8988T (cell line): ENCODE data around the gene CD109.

Experiments used
- DNase-seq: peaks from one replicate; pipeline ENCODE4 v3.0.0; 2011

CD109 gene

GRCh38 chr6:73728548-73729205 is 32.7 kb downstream of the CD109 start:
- DNase-seq: no peak

GRCh38 chr6:73731285-73731684 is 35.3 kb downstream of the CD109 start:
- no peak for DNase-seq

- peak; percentile 9 for DNase-seq
Measured at GRCh38 chr6:73732845-73733675, 37.1 kb downstream of the CD109 start.

GRCh38 chr6:73733791-73734190 is 37.8 kb downstream of the CD109 start:
- no peak for DNase-seq

GRCh38 chr6:73734832-73735453 is 38.9 kb downstream of the CD109 start:
- DNase-seq: no peak

- no peak for DNase-seq
Measured at GRCh38 chr6:73738367-73739028, 42.5 kb downstream of the CD109 start.

GRCh38 chr6:73739096-73739495 is 43.1 kb downstream of the CD109 start:
- DNase-seq: no peak

GRCh38 chr6:73742433-73742832 is 46.4 kb downstream of the CD109 start:
- DNase-seq: no peak

GRCh38 chr6:73743081-73743480 is 47.1 kb downstream of the CD109 start:
- DNase-seq: no peak

GRCh38 chr6:73743556-73743955 is 47.6 kb downstream of the CD109 start:
- DNase-seq: no peak

GRCh38 chr6:73746787-73747186 is 50.8 kb downstream of the CD109 start:
- no peak for DNase-seq

GRCh38 chr6:73747289-73747688 is 51.3 kb downstream of the CD109 start:
- DNase-seq: no peak

GRCh38 chr6:73752943-73753342 is 56.9 kb downstream of the CD109 start:
- DNase-seq: no peak

- no peak for DNase-seq
Measured at GRCh38 chr6:73766040-73766439, 70.0 kb downstream of the CD109 start.

- DNase-seq: no peak
Measured at GRCh38 chr6:73768558-73768957, 72.6 kb downstream of the CD109 start.

- DNase-seq: no peak
Measured at GRCh38 chr6:73769976-73770375, 74.0 kb downstream of the CD109 start.

- no peak for DNase-seq
Measured at GRCh38 chr6:73774311-73774774, 78.3 kb downstream of the CD109 start.

- no peak for DNase-seq
Measured at GRCh38 chr6:73779943-73780342, 83.9 kb downstream of the CD109 start.

- DNase-seq: no peak
Measured at GRCh38 chr6:73782911-73783310, 86.9 kb downstream of the CD109 start.

- DNase-seq: no peak
Measured at GRCh38 chr6:73784726-73785505, 88.9 kb downstream of the CD109 start.

GRCh38 chr6:73790574-73790973 is 94.6 kb downstream of the CD109 start:
- DNase-seq: no peak

GRCh38 chr6:73791336-73791735 is 95.3 kb downstream of the CD109 start:
- DNase-seq: no peak

- no peak for DNase-seq
Measured at GRCh38 chr6:73792738-73793137, 96.7 kb downstream of the CD109 start.
